Type B pancreatic cell (in vitro differentiated cells): ENCODE data around the gene PRKCA. TPM values are rescaled to one million over a fixed set of nuclear protein-coding genes. Genes with fewer than 3 reads are reported as not detected.

Experiments used
- DNase-seq: peaks from one replicate; pipeline ENCODE4 v3.0.0; 2021; ENCODE audit warnings: mixed read lengths; ENCODE audit not compliant: unreplicated experiment; ENCODE audit errors: extremely low spot score
- H3K27ac Mint-ChIP-seq: 2 replicates; pipeline ENCODE4 v1.8.0; 2021; ENCODE audit warnings: mild to moderate bottlenecking, mixed read lengths
- H3K27me3 Mint-ChIP-seq: 2 replicates; pipeline ENCODE4 v1.8.0; 2021; ENCODE audit warnings: mixed read lengths
- H3K36me3 Mint-ChIP-seq: 2 replicates; pipeline ENCODE4 v1.8.0; 2021; ENCODE audit warnings: mixed read lengths
- H3K4me1 Mint-ChIP-seq: one replicate; pipeline ENCODE4 v1.8.0; 2021; ENCODE audit warnings: mixed read lengths; ENCODE audit not compliant: unreplicated experiment
- H3K4me3 Mint-ChIP-seq: 2 replicates; pipeline ENCODE4 v1.8.0; 2021; ENCODE audit warnings: mild to moderate bottlenecking, mixed read lengths
- H3K9me3 Mint-ChIP-seq: 2 replicates; pipeline ENCODE4 v1.8.0; 2021; ENCODE audit warnings: mixed read lengths
- total RNA-seq: library from RNA; stranded (reverse); gene quantifications from 2 replicates; pipeline ENCODE4 v1.2.1, GENCODE V29; 2021; ENCODE audit warnings: low replicate concordance
- TF ChIP-seq, protein P1 (sequence below): fragments of 200-600 bp; sonication (generic); conservative IDR thresholded peaks from 2 replicates; pipeline ENCODE4 v1.5.0; 2021; ENCODE audit warnings: antibody characterized with exemption, mild to moderate bottlenecking

The PRKCA gene
- total RNA-seq, 1 donor from 2014 or later: 16.1 TPM

DNA sequence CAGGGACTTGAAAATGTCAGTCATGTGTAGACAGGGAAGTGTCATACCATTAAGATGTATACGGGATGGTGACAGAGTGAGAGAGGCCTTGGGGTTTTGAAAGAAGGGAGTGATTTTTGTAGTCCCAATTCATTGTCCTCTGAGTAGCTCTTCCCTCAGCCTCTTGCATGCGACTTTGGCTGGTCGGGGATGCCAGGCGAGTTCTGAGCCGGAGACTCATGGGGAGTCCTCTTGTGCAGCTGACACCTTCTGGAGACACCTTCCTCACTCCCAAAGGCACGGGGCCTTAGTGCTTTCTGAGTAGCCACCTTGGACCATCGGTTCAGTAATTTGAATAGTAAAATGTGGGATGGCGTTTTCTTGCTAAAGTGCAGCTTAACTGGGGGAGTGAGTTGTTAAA is 144.7 kb downstream of the PRKCA start:
- TF ChIP-seq, protein P1, sequence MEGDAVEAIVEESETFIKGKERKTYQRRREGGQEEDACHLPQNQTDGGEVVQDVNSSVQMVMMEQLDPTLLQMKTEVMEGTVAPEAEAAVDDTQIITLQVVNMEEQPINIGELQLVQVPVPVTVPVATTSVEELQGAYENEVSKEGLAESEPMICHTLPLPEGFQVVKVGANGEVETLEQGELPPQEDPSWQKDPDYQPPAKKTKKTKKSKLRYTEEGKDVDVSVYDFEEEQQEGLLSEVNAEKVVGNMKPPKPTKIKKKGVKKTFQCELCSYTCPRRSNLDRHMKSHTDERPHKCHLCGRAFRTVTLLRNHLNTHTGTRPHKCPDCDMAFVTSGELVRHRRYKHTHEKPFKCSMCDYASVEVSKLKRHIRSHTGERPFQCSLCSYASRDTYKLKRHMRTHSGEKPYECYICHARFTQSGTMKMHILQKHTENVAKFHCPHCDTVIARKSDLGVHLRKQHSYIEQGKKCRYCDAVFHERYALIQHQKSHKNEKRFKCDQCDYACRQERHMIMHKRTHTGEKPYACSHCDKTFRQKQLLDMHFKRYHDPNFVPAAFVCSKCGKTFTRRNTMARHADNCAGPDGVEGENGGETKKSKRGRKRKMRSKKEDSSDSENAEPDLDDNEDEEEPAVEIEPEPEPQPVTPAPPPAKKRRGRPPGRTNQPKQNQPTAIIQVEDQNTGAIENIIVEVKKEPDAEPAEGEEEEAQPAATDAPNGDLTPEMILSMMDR: no peak
- no peak overlapping the region for H3K4me3 Mint-ChIP-seq
- H3K36me3 Mint-ChIP-seq: no peaks in the 10 kb centered on the region
- no peak for DNase-seq
- H3K4me1 Mint-ChIP-seq: peaks cover 48% of the 10 kb centered on the region
- H3K9me3 Mint-ChIP-seq: peaks cover 5% of the 10 kb centered on the region
- H3K27me3 Mint-ChIP-seq: peaks cover 10% of the 10 kb centered on the region
- no peak overlapping the region for H3K27ac Mint-ChIP-seq

DNA sequence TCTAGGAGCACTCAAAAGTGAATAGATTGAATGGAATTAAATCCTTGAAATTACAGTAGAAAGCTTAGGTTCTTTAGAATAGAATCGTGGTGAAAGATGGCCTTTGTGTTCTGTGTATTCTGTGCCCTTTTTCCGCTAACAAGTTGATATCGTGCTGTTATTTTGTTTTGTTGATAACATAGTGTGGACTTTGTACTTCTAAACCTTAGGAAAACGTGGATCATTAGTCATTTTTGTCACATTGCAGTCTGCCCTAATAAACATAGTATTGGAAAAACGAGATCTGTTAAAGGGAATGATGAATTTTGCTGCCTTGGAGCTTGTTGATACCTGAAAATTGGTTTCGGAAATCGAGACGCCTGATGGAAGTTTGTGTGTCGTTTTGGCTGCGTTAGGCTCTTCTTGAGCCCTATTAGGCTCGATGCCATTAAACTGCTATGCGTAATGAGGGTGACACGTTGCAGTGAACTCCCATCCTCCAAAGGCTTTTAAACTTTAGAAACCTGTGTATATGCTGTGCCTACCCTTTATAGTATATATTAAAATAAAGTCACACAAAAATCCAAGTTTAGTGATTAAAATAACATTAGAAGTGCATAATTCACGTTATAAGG is 145.7 kb downstream of the PRKCA start:
- Mint-ChIP-seq H3K4me3 (peak overlapping the region; percentile 1), H3K36me3 (no peaks in the 10 kb centered on the region), H3K4me1 (peaks cover 48% of the 10 kb centered on the region), H3K27me3 (peaks cover 10% of the 10 kb centered on the region), H3K27ac (peak overlapping the region; percentile 12), H3K9me3 (peaks cover 5% of the 10 kb centered on the region)
- no peak for DNase-seq
- TF ChIP-seq, protein P1: no peak

DNA sequence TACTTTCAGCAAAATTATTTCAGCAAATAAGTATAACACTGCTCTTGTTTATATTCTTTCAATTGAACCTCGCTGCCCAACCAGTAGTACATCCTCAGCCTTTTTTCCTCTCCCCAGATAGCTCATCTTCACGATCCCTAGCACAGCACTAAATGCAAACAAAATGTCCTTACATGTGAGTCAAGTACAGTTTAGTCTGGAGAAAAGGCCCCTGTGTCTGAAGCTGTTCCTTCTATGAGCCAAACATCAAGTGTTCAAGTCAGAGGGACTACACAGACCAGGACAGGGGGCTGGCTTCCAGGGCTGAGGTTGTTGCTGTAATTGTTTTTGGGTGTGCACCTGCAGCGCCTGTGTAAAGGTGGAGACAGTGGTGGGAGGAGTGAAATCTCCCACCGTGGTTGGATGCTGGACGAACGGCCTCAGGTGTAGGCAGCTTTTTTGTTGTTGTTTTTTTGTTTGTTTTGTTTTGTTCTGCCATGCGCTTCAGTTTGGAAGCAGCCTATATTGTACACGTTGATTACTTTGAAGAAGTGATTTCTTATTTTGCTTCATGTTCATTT is 147.1 kb downstream of the PRKCA start:
- Mint-ChIP-seq H3K27ac (no peak overlapping the region), H3K27me3 (peaks cover 10% of the 10 kb centered on the region), H3K9me3 (peaks cover 5% of the 10 kb centered on the region), H3K4me1 (peaks cover 37% of the 10 kb centered on the region), H3K36me3 (no peaks in the 10 kb centered on the region), H3K4me3 (no peak overlapping the region)
- DNase-seq: no peak
- TF ChIP-seq, protein P1: no peak

DNA sequence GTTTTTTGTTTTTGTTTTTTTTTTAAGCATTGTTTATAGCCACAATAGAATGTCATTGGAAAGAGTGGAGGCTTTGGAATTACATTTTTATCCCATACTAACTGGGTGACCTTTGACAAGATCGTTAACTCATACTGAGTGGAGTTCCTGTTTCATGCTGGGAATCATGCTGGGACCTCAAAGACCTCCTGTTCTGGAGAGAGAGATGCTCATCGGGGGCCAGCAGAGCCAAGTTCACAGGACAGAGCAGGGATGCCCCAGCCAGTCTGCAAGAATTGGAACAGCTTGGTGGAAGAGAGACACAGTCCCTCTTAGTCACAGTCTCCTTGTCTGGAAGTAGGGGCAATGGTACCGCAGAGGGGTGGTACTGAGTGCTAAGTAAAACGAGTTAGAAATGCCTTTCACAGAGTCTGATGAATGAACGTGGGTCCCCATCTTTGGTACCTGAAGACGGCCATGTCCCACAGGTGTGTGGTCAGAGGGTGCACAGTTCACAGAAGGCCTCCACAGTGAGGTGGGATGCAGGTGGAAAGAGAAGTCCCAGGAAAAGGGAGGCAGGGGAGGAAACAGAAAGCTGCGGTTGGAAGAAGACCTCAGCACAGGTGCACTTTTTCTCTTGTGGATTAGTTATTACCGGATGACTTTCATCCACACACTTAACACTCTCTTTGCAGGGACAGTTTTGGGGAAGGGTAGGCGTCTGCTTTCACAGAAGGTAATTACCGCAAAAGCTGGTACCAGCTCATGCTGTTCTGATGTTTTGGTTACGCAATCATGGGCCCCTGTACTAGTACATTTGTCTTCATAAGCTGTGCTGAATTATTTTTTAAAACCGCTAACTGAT is 147.8 kb downstream of the PRKCA start:
- Mint-ChIP-seq H3K27ac (no peak overlapping the region), H3K27me3 (peaks cover 10% of the 10 kb centered on the region), H3K9me3 (peaks cover 5% of the 10 kb centered on the region), H3K36me3 (no peaks in the 10 kb centered on the region), H3K4me1 (peaks cover 32% of the 10 kb centered on the region), H3K4me3 (no peak overlapping the region)
- DNase-seq: no peak
- TF ChIP-seq, protein P1: no peak

DNA sequence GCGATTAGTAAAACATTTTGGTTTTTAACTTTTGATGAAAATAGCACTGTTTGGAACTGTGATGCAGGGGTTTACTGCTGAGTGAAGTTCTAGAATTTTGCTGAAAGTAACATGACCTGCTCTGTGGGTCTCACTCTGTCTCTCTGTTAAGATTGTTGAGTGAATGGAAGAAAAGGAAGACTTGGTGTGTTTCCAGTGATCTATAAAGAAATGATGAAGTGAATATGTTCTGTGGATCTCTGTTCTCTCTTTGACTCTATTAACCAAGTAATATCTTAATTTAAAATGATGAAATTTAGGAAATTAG is 148.4 kb downstream of the PRKCA start:
- Mint-ChIP-seq H3K36me3 (no peaks in the 10 kb centered on the region), H3K27me3 (peaks cover 10% of the 10 kb centered on the region), H3K4me1 (peaks cover 32% of the 10 kb centered on the region), H3K4me3 (no peak overlapping the region), H3K27ac (no peak overlapping the region), H3K9me3 (peaks cover 5% of the 10 kb centered on the region)
- DNase-seq: no peak
- TF ChIP-seq, protein P1: no peak
